A549 (cell line): ENCODE results near the gene SEC63. TPM values are rescaled to one million over a fixed set of nuclear protein-coding genes. Genes with fewer than 3 reads are reported as not detected.

ENCODE experiments used
- ATAC-seq, 2 experiments: fragments of 200-7000 bp in 1 of 2; fragments of >200 bp in 1 of 2; cut with Nextera tagmentation in 1 of 2; cut with Tn5 transposase in 1 of 2; 3 replicates each; pipeline versions ENCODE4 v1.8.0 to v1.9.1; 2018 to 2020; ENCODE audit warnings: mild to moderate bottlenecking in 1 of 2, moderate library complexity in 1 of 2
- CTCF ChIA-PET: fragments of 300-600 bp; sonication (Branson Sonifier 250); formaldehyde crosslinking; extraction: SDS; loops from one replicate; lab custom pipeline; 2021; ENCODE audit warnings: antibody characterized with exemption, inconsistent platforms; lab: Yijun Ruan, JAX
- POLR2A ChIA-PET: fragments of 350-600 bp; formaldehyde crosslinking; extraction: SDS; loops from one replicate; lab custom pipeline; 2021; ENCODE audit warnings: antibody characterized with exemption, inconsistent platforms; lab: Yijun Ruan, JAX
- DNase-seq, 2 experiments: peaks; one replicate each; pipeline versions ENCODE4 v3.0.0 to v3.0.0-alpha.2; 2011 to 2016; ENCODE audit warnings: low read depth in 1 of 2, low spot score in 1 of 2
- FAIRE-seq: peaks from 2 replicates; lab custom pipeline; 2011; peaks lifted over from hg19 to GRCh38; lab: Jason Lieb, UNC
- H3K27ac ChIP-seq, 2 experiments: fragments of >200 bp; sonication (Bioruptor Twin); formaldehyde crosslinking; 3 replicates each; pipeline ENCODE4 v1.5.1; 2016 to 2017
- H3K4me1 ChIP-seq: fragments of >200 bp; sonication (Bioruptor Twin); formaldehyde crosslinking; 3 replicates; pipeline ENCODE4 v1.6.1; 2016
- H3K4me2 ChIP-seq: fragments of >200 bp; sonication (Bioruptor Twin); formaldehyde crosslinking; 3 replicates; pipeline ENCODE4 v1.6.1; 2016
- H3K4me3 ChIP-seq: fragments of >200 bp; sonication (Bioruptor Twin); formaldehyde crosslinking; 3 replicates; pipeline ENCODE4 v1.5.1; 2016
- H3K9me3 ChIP-seq: fragments of >200 bp; sonication (Bioruptor Twin); formaldehyde crosslinking; 3 replicates; pipeline ENCODE4 v1.6.1; 2016
- CEBPB ChIP-seq, 2 experiments: fragments of >200 bp in 1 of 2; sonication (Bioruptor Twin) in 1 of 2; formaldehyde crosslinking in 1 of 2; IDR thresholded peaks; 2 replicates each; pipeline ENCODE4 v1.6.1; 2012 to 2016
- CHD2 ChIP-seq: fragments of 150-350 bp; IDR thresholded peaks from 2 replicates; pipeline ENCODE4 v1.6.1; 2014; ENCODE audit warnings: low read length; ENCODE audit not compliant: partially characterized antibody
- CHD4 ChIP-seq: fragments of 200-600 bp; sonication (generic); IDR thresholded peaks from 2 replicates; pipeline ENCODE4 v1.6.1; 2016; ENCODE audit warnings: antibody characterized with exemption, mild to moderate bottlenecking, borderline replicate concordance
- FOSB ChIP-seq: fragments of 250-450 bp; sonication (Bioruptor Pico); IDR thresholded peaks from 2 replicates; pipeline ENCODE4 v1.5.0; 2020; ENCODE audit warnings: mild to moderate bottlenecking, moderate library complexity
- GATA3 ChIP-seq: IDR thresholded peaks from 2 replicates; pipeline ENCODE4 v1.6.1; 2012; ENCODE audit warnings: borderline replicate concordance
- HOXB13 ChIP-seq: fragments of 250-450 bp; sonication (Bioruptor Pico); IDR thresholded peaks from 2 replicates; pipeline ENCODE4 v1.5.0; 2020; ENCODE audit warnings: low read depth, mild to moderate bottlenecking, moderate library complexity
- HOXB5 ChIP-seq: fragments of 250-450 bp; sonication (Bioruptor Pico); IDR thresholded peaks from 2 replicates; pipeline ENCODE4 v1.5.0; 2020; ENCODE audit warnings: mild to moderate bottlenecking, moderate library complexity
- KDM1A ChIP-seq: fragments of 200-600 bp; sonication (generic); IDR thresholded peaks from 2 replicates; pipeline ENCODE4 v1.6.1; 2016; ENCODE audit warnings: low read depth, mild to moderate bottlenecking
- MAFK ChIP-seq: fragments of 450-650 bp; IDR thresholded peaks from 2 replicates; pipeline ENCODE4 v1.6.1; 2014; ENCODE audit not compliant: partially characterized antibody
- MAZ ChIP-seq: fragments of 150-350 bp; IDR thresholded peaks from 2 replicates; pipeline ENCODE4 v1.6.1; 2014; ENCODE audit warnings: antibody characterized with exemption, low read depth, low read length, borderline replicate concordance
- POLR2AphosphoS2 ChIP-seq: conservative IDR thresholded peaks from 2 replicates; pipeline ENCODE4 v1.6.1; 2012; ENCODE audit warnings: low read length, improper control_type of control experiment, inconsistent platforms
- RCOR1 ChIP-seq: fragments of 150-350 bp; IDR thresholded peaks from 2 replicates; pipeline ENCODE4 v1.6.1; 2014; ENCODE audit warnings: antibody characterized with exemption, low read length, low read depth
- SMC3 ChIP-seq: fragments of >200 bp; sonication (Bioruptor Twin); formaldehyde crosslinking; IDR thresholded peaks from 3 replicates; pipeline ENCODE4 v1.6.1; 2018; ENCODE audit warnings: inconsistent platforms
- TP53 ChIP-seq: fragments of 250-450 bp; sonication (Bioruptor Pico); IDR thresholded peaks from 2 replicates; pipeline ENCODE4 v1.5.0; 2021; ENCODE audit warnings: mild to moderate bottlenecking, moderate library complexity
- ZFP36 ChIP-seq: fragments of 450-650 bp; IDR thresholded peaks from 2 replicates; pipeline ENCODE4 v1.6.1; 2014; ENCODE audit warnings: borderline replicate concordance; ENCODE audit not compliant: partially characterized antibody
- ZNF302 ChIP-seq: fragments of 250-450 bp; sonication (Bioruptor Pico); IDR thresholded peaks from 2 replicates; pipeline ENCODE4 v1.9.0; 2021; ENCODE audit warnings: inconsistent platforms, mild to moderate bottlenecking, moderate library complexity
- WGBS: methylation state at CpG from one replicate; pipeline ENCODE4 v1.1.6; 2017; ENCODE audit errors: missing lambda C conversion rate; 5-methylcytosine and 5-hydroxymethylcytosine counted together
- polyA plus RNA-seq, 4 experiments: library from polyadenylated mRNA; depleted of rRNA in 3 of 4; stranded (reverse); fragments of >200 nt; fragmentation: RNase III in 1 of 4; extraction: RNeasy Plus Mini Kit Qiagen cat#74134 plus additional on column Dnase treatment in 1 of 4; gene quantifications; 2 replicates in 3 of 4; 3 replicates in 1 of 4; pipeline ENCODE4 v1.2.3, GENCODE V29; 2011 to 2017
- TF ChIP-seq, protein P1 (sequence below): fragments of 150-350 bp; IDR thresholded peaks from 2 replicates; pipeline ENCODE4 v1.6.1; 2014; ENCODE audit warnings: low read depth, mild to moderate bottlenecking, low read length
- TF ChIP-seq, protein P2 (sequence below): fragments of 200-600 bp; sonication (generic); IDR thresholded peaks from 2 replicates; pipeline ENCODE4 v1.6.1; 2016; ENCODE audit warnings: antibody characterized with exemption, mild to moderate bottlenecking, moderate library complexity
- TF ChIP-seq, protein P3 (sequence below): fragments of 250-450 bp; sonication (Bioruptor Pico); IDR thresholded peaks from 2 replicates; pipeline ENCODE4 v1.5.0; 2020; ENCODE audit warnings: low read depth, mild to moderate bottlenecking, moderate library complexity
- TF ChIP-seq, protein P4 (sequence below): fragments of >200 bp; sonication (Bioruptor Twin); formaldehyde crosslinking; IDR thresholded peaks from 3 replicates; pipeline ENCODE4 v1.5.1; 2016
- TF ChIP-seq, protein P5 (sequence below): IDR thresholded peaks from 2 replicates; pipeline ENCODE4 v1.6.1; 2012; ENCODE audit warnings: low read depth, borderline replicate concordance

The SEC63 gene
- polyA plus RNA-seq, 2 of the 4 experiments (the other 2 are of a cell fraction), result 23.0 to 69.3 TPM

DNA sequence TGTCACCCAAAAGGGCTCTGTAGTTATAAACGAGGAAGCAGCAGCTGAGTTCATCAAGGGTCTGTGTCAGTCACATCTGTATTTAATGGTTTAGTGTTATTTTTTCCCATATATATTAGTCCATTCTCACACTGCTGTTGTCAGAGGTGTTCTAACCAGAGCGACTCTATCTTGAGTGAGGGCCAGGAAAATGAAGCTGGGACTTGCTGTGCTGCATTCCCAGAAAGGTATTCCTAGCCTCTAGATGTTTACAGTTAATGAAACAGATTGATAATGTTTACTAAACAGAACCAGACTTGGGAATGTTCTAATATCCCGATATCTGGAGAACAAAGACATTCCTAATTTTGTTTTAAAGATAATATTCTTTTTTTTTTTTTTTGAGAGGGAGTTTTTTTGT lies 48.0 kb upstream of the SEC63 start (continued):
- no peak for TF ChIP-seq MAFK
- TF ChIP-seq MAZ, result no peak
- TF ChIP-seq, protein P1, sequence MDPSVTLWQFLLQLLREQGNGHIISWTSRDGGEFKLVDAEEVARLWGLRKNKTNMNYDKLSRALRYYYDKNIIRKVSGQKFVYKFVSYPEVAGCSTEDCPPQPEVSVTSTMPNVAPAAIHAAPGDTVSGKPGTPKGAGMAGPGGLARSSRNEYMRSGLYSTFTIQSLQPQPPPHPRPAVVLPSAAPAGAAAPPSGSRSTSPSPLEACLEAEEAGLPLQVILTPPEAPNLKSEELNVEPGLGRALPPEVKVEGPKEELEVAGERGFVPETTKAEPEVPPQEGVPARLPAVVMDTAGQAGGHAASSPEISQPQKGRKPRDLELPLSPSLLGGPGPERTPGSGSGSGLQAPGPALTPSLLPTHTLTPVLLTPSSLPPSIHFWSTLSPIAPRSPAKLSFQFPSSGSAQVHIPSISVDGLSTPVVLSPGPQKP, result no peak
- TF ChIP-seq KDM1A, result no peak
- TF ChIP-seq TP53 (CRISPR knock-in tag), result no peak
- TF ChIP-seq, protein P2, sequence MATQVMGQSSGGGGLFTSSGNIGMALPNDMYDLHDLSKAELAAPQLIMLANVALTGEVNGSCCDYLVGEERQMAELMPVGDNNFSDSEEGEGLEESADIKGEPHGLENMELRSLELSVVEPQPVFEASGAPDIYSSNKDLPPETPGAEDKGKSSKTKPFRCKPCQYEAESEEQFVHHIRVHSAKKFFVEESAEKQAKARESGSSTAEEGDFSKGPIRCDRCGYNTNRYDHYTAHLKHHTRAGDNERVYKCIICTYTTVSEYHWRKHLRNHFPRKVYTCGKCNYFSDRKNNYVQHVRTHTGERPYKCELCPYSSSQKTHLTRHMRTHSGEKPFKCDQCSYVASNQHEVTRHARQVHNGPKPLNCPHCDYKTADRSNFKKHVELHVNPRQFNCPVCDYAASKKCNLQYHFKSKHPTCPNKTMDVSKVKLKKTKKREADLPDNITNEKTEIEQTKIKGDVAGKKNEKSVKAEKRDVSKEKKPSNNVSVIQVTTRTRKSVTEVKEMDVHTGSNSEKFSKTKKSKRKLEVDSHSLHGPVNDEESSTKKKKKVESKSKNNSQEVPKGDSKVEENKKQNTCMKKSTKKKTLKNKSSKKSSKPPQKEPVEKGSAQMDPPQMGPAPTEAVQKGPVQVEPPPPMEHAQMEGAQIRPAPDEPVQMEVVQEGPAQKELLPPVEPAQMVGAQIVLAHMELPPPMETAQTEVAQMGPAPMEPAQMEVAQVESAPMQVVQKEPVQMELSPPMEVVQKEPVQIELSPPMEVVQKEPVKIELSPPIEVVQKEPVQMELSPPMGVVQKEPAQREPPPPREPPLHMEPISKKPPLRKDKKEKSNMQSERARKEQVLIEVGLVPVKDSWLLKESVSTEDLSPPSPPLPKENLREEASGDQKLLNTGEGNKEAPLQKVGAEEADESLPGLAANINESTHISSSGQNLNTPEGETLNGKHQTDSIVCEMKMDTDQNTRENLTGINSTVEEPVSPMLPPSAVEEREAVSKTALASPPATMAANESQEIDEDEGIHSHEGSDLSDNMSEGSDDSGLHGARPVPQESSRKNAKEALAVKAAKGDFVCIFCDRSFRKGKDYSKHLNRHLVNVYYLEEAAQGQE, result no peak
- TF ChIP-seq POLR2AphosphoS2, result no peak
- no peak for TF ChIP-seq GATA3
- TF ChIP-seq RCOR1, result no peak

DNA sequence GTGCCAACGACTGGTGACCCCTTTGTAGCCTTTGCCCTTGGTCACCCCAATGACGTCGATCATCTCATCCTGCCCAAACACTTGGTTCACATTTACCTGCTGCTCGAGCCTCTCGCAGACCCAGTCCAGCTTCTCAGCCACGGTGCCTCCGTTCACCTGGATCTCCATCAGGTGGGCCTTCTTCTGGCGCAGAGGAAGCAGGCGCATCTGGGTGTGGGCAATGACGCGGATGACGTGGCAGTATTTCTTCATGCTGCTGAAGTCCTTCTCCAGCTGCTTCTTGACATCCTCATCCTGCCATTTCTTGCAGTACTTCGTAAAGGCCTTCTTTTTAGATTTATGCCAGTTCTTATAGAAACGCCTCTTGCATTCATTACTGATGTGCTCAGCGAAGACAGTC lies 46.9 kb upstream of the SEC63 start:
- no peak for ATAC-seq
- H3K9me3 ChIP-seq, result peaks cover 14% of the 10 kb centered on the region
- CTCF ChIA-PET, result interaction anchor here (0.8 to 1.1 kb wide), 2 partner anchors 15 to 25 kb away, joined by 3 read pairs; no protein-coding TSS in a partner anchor
- no peak for DNase-seq
- TF ChIP-seq, protein P3, sequence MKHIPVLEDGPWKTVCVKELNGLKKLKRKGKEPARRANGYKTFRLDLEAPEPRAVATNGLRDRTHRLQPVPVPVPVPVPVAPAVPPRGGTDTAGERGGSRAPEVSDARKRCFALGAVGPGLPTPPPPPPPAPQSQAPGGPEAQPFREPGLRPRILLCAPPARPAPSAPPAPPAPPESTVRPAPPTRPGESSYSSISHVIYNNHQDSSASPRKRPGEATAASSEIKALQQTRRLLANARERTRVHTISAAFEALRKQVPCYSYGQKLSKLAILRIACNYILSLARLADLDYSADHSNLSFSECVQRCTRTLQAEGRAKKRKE (CRISPR knock-in tag), result no peak
- TF ChIP-seq FOSB (CRISPR knock-in tag), result no peak
- TF ChIP-seq, protein P4, sequence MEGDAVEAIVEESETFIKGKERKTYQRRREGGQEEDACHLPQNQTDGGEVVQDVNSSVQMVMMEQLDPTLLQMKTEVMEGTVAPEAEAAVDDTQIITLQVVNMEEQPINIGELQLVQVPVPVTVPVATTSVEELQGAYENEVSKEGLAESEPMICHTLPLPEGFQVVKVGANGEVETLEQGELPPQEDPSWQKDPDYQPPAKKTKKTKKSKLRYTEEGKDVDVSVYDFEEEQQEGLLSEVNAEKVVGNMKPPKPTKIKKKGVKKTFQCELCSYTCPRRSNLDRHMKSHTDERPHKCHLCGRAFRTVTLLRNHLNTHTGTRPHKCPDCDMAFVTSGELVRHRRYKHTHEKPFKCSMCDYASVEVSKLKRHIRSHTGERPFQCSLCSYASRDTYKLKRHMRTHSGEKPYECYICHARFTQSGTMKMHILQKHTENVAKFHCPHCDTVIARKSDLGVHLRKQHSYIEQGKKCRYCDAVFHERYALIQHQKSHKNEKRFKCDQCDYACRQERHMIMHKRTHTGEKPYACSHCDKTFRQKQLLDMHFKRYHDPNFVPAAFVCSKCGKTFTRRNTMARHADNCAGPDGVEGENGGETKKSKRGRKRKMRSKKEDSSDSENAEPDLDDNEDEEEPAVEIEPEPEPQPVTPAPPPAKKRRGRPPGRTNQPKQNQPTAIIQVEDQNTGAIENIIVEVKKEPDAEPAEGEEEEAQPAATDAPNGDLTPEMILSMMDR, result no peak
- no peak for TF ChIP-seq ZNF302 (CRISPR knock-in tag)
- TF ChIP-seq CHD2, result no peak
- no peak for TF ChIP-seq MAFK
- no peak for TF ChIP-seq HOXB5 (CRISPR knock-in tag)
- TF ChIP-seq, protein P5, sequence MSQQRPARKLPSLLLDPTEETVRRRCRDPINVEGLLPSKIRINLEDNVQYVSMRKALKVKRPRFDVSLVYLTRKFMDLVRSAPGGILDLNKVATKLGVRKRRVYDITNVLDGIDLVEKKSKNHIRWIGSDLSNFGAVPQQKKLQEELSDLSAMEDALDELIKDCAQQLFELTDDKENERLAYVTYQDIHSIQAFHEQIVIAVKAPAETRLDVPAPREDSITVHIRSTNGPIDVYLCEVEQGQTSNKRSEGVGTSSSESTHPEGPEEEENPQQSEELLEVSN, result no peak
- TF ChIP-seq CEBPB (IDR thresholded peaks at IDR 0.05), result no peak
- no peak for TF ChIP-seq SMC3
- TF ChIP-seq MAZ, result no peak
- no peak for TF ChIP-seq CHD4
- TF ChIP-seq HOXB13 (CRISPR knock-in tag), result no peak
- TF ChIP-seq ZFP36, result no peak
- FAIRE-seq, result no peak
- POLR2A ChIA-PET, result no interaction called here
- H3K4me3 ChIP-seq, result no peak overlapping the region
- WGBS, result 93% methylated on average over 15 of the region's 15 CpGs
- H3K4me2 ChIP-seq, result no peak overlapping the region
- peaks cover 19% of the 10 kb centered on the region for H3K4me1 ChIP-seq
- H3K27ac ChIP-seq, result no peak overlapping the region
